T-cell (primary cell): Measurements from ENCODE around the gene PGAP3. TPM values are rescaled to one million over a fixed set of nuclear protein-coding genes. Genes with fewer than 3 reads are reported as not detected.

Experiments
- ATAC-seq, 4 experiments: fragments of 200-7000 bp in 3 of 4; fragments of 150-1000 bp in 1 of 4; cut with Tn5 transposase; replicated peaks in 1 of 4; 1 replicate in 3 of 4; 2 replicates in 1 of 4; pipeline ENCODE4 v1.10.0; 2021; ENCODE audit warnings: moderate library complexity in 3 of 4, mild to moderate bottlenecking in 2 of 4, moderate number of reproducible peaks in 1 of 4
- CTCF ChIA-PET, 2 donors: fragments of 300-600 bp; sonication (Branson Sonifier 250); formaldehyde crosslinking; loops; one replicate each; lab custom pipeline; 2022; ENCODE audit warnings: antibody characterized with exemption in 2 of 2; lab: Charles Lee
- POLR2A ChIA-PET, 2 donors: fragments of 300-600 bp; sonication (Branson Sonifier 250); formaldehyde crosslinking; loops; one replicate each; lab custom pipeline; 2022; ENCODE audit warnings: antibody characterized with exemption in 2 of 2; lab: Charles Lee
- DNase-seq, 35 experiments: peaks; one replicate each; pipeline versions ENCODE4 v3.0.0 to v3.0.0-alpha.2; 2013 to 2023
- H3K27ac ChIP-seq: one replicate; pipeline ENCODE4 v1.5.1; 2013; ENCODE audit warnings: low read length
- H3K27me3 ChIP-seq, 2 experiments: replicated peaks in 1 of 2; 1 replicate in 1 of 2; 2 replicates in 1 of 2; pipeline versions ENCODE4 v1.6.1 to v1.7.0; 2013; ENCODE audit warnings: low read length in 1 of 2, mixed read lengths in 1 of 2; ENCODE audit not compliant: control insufficient read depth in 2 of 2, insufficient read depth in 2 of 2; ENCODE audit errors: extremely low read depth in 1 of 2
- H3K36me3 ChIP-seq, 2 donors: 1 replicate in 1 of 2; 2 replicates in 1 of 2; pipeline versions ENCODE4 v1.6.1 to v1.7.0; 2013; ENCODE audit warnings: low read length in 1 of 2; ENCODE audit not compliant: control insufficient read depth in 2 of 2, insufficient read depth in 1 of 2; ENCODE audit errors: extremely low read depth in 1 of 2
- H3K4me1 ChIP-seq, 2 experiments: 1 replicate in 1 of 2; 2 replicates in 1 of 2; pipeline versions ENCODE4 v1.6.1 to v1.7.0; 2013; ENCODE audit warnings: low read length in 2 of 2, mixed read lengths in 1 of 2; ENCODE audit not compliant: insufficient read depth in 2 of 2, control insufficient read depth in 1 of 2; ENCODE audit errors: extremely low read depth in 1 of 2
- H3K4me3 ChIP-seq, 2 donors: 1 replicate in 1 of 2; 2 replicates in 1 of 2; pipeline versions ENCODE4 v1.5.1 to v1.7.0; 2013; ENCODE audit warnings: mild to moderate bottlenecking in 2 of 2, low read length in 1 of 2, moderate library complexity in 1 of 2; ENCODE audit not compliant: control insufficient read depth in 1 of 2; ENCODE audit errors: extremely low read depth in 1 of 2
- H3K9me3 ChIP-seq: 2 replicates; pipeline ENCODE4 v1.7.0; 2013
- H3K27ac Mint-ChIP-seq, 2 donors: one replicate each; pipeline ENCODE4 v1.8.0; 2020 to 2021; ENCODE audit warnings: mild to moderate bottlenecking in 2 of 2, mixed read lengths in 2 of 2
- H3K27me3 Mint-ChIP-seq, 2 donors: one replicate each; pipeline ENCODE4 v1.8.0; 2021 to 2022; ENCODE audit warnings: mixed read lengths in 2 of 2
- H3K36me3 Mint-ChIP-seq: one replicate; pipeline ENCODE4 v1.8.0; 2021; ENCODE audit warnings: mixed read lengths
- H3K4me1 Mint-ChIP-seq, 3 donors: one replicate each; pipeline ENCODE4 v1.8.0; 2020 to 2022; ENCODE audit warnings: mixed read lengths in 3 of 3, mild to moderate bottlenecking in 1 of 3
- H3K4me3 Mint-ChIP-seq, 3 donors: one replicate each; pipeline ENCODE4 v1.8.0; 2020 to 2022; ENCODE audit warnings: mild to moderate bottlenecking in 3 of 3, mixed read lengths in 3 of 3, moderate library complexity in 3 of 3
- H3K9me3 Mint-ChIP-seq, 3 donors: one replicate each; pipeline ENCODE4 v1.8.0; 2020 to 2022; ENCODE audit warnings: mixed read lengths in 3 of 3
- WGBS: methylation state at CpG from one replicate; pipeline ENCODE4 v1.1.5; 2013; ENCODE audit warnings: missing lambda C conversion rate; ENCODE audit not compliant: insufficient coverage; 5-methylcytosine and 5-hydroxymethylcytosine counted together
- total RNA-seq, 35 experiments: library from RNA in 6 of 35; stranded (reverse) in 6 of 35; fragments of 120-200 nt in 1 of 35; gene quantifications; one replicate each; pipeline versions ENCODE4 v1.2.1 to v1.2.4 and lab custom pipeline; 2013 to 2026

PGAP3 gene
- total RNA-seq, 5 donors from 2014 or later (not counting 1 experiment from before 2014, with no cell fraction given), result 27.9 to 34.3 (median 31.7) TPM

DNA sequence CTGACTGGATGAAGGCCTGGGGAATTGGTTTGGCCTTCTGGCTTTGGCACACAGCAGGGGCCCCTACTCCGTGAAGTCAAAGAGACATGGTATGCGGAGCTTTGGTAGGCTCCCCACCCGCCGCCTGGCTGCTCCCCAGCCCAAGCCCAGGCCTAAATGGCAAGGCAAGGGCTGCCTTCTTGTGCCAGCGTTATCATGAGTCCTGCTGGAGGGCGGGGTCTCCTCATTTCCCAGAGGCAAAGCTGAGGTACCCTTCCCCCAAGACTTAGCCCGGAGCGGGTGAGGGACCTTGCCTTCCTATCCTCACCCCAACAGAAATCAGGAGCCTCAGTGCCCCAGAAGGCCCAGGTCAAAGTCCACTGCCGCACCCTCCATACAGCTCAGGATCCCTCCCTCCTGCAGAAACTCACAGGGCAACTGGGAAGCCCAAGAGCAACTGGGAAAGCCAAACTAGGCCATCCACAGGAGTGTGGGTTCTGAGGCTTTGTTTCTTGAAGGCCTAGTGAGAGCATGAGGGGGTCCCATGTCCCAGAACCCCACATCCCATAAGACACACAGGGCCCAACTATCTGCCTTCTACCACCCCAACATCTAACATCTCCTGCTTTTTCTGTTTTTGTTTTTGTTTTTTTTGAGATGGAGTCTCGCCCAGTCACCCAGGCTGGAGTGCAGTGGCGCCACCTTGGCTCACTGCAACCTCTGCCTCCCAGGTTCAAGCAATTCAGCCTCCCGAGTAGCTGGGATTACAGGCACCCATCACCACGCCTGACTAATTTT is 9.3 kb downstream of the PGAP3 start:
- Histone ChIP-seq H3K27ac (peak overlapping the region; percentile 81), H3K36me3 (peaks cover 6 to 13% of the 10 kb centered on the region in 2 donors), H3K9me3 (no peaks in the 10 kb centered on the region), H3K4me3 (no peak overlapping the region), H3K4me1 (peaks cover 36 to 73% of the 10 kb centered on the region in 2 experiments), H3K27me3 (no peaks in the 10 kb centered on the region)
- Mint-ChIP-seq H3K4me1 (peaks cover 53 to 66% (median 59%) of the 10 kb centered on the region in 3 donors), H3K36me3 (peaks cover 10% of the 10 kb centered on the region), H3K27ac (peak overlapping the region; percentile 97 to 98), H3K9me3 (no peaks in the 10 kb centered on the region), H3K27me3 (no peaks in the 10 kb centered on the region), H3K4me3 (peak overlapping the region in 1 of 3 donors; percentile 60)
- DNase-seq, result no peak
- POLR2A ChIA-PET, result interaction anchor here in 1 of 2 donors (0.5 kb wide), 1 partner anchor 891 kb away, joined by 3 read pairs; no protein-coding TSS in a partner anchor
- WGBS, result 85% methylated on average over 10 of the region's 13 CpGs
- ATAC-seq, result no peak
- CTCF ChIA-PET, result interaction anchor here in 1 of 2 donors (1.0 to 1.3 kb wide), 2 partner anchors 10 to 24 kb away, joined by 3 read pairs; partner anchors contain the start of gene PGAP3

DNA sequence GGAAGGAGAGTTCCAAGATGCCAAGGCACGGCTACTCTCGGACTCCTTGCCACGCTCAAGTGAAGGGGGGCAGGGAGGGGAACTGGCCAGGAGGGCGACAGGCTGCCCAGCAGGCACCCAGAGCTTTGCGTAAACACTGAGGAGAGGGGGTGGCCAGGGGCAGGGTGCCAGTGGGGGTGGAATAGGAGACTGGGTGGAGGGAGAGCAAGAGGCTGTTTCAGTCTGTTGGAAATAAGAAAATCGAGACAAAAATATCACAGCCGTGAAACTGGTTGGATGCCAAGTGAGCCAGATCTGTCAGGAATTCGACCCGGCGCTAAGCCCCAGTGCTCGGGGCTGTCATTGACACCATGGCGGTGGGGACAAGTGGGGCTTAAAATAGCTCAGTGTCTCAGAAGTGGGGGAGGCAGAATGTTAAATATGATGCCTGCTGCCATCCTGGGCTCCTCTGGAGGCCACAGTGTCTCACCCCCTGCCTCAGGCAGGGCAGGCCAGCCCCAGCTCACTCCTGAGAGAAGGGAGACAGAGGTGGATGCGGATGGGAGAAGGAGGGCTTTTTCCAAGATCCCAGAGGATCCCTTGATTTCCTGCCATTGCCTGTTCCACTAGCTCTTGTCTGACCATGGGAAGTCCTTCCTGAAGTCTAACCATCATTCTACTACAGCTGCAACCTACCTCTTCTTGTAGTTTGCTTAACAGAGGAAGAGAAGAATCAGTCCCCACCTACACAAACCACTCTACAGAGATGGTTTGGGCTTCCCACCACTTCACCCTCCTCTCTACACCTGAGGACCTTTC is 10.1 kb downstream of the PGAP3 start:
- peak overlapping the region; percentile 81 for H3K27ac ChIP-seq
- peaks cover 2 to 8% of the 10 kb centered on the region in 2 donors for H3K36me3 ChIP-seq
- DNase-seq (no peak), ATAC-seq (no peak)
- H3K27ac Mint-ChIP-seq, result peak overlapping the region; percentile 97 to 98
- no peak overlapping the region for H3K4me3 ChIP-seq
- H3K9me3 Mint-ChIP-seq, result no peaks in the 10 kb centered on the region
- H3K27me3 ChIP-seq, result no peaks in the 10 kb centered on the region
- no peaks in the 10 kb centered on the region for H3K9me3 ChIP-seq
- ChIA-PET CTCF (interaction anchor here (0.6 to 1.3 kb wide), 3 partner anchors 23 to 943 kb away, joined by 3 to 5 read pairs (median 3); no protein-coding TSS in a partner anchor), POLR2A (interaction anchor here in 1 of 2 donors (0.6 kb wide), 1 partner anchor 1381 kb away, joined by 3 read pairs; no protein-coding TSS in a partner anchor)
- 91% methylated on average over 8 of the region's 13 CpGs for WGBS
- peaks cover 53 to 63% (median 59%) of the 10 kb centered on the region in 3 donors for H3K4me1 Mint-ChIP-seq
- peaks cover 36 to 73% of the 10 kb centered on the region in 2 experiments for H3K4me1 ChIP-seq
- no peaks in the 10 kb centered on the region for H3K27me3 Mint-ChIP-seq
- H3K36me3 Mint-ChIP-seq, result peaks cover 4% of the 10 kb centered on the region
- H3K4me3 Mint-ChIP-seq, result peak overlapping the region in 1 of 3 donors; percentile 60

DNA sequence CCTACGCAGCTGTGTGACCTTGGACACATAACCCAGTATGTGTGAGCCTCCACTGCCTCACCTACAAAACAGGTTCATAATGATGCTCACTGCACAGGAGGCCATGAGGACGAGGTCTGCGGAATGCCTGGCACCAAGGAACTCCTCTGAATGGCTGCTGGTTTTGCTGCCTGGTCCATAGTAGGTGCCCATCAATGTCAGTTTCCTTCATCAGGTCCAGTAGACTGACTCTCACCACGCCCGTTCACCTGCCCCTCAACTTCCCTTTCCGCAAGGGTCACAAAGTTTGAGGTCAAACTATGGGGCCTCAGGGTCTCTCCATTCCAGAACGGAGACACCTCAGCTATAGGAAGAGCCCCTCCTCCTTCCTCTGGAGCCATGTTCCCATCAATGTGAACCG is 10.8 kb downstream of the PGAP3 start:
- peaks cover 36 to 75% of the 10 kb centered on the region in 2 experiments for H3K4me1 ChIP-seq
- ATAC-seq (no peak), DNase-seq (no peak)
- no peak overlapping the region for H3K4me3 ChIP-seq
- peaks cover 53 to 66% (median 63%) of the 10 kb centered on the region in 3 donors for H3K4me1 Mint-ChIP-seq
- H3K9me3 ChIP-seq, result no peaks in the 10 kb centered on the region
- H3K4me3 Mint-ChIP-seq, result peak overlapping the region in 1 of 3 donors; percentile 38
- 82% methylated on average over 5 of the region's 8 CpGs for WGBS
- ChIA-PET CTCF (interaction anchor here (0.6 to 1.3 kb wide), 3 partner anchors 22 to 942 kb away, joined by 3 to 5 read pairs (median 3); no protein-coding TSS in a partner anchor), POLR2A (no interaction called here)
- peak overlapping the region; percentile 64 for H3K27ac ChIP-seq
- H3K27ac Mint-ChIP-seq, result peak overlapping the region; percentile 97 to 98
- H3K36me3 Mint-ChIP-seq, result no peaks in the 10 kb centered on the region
- no peaks in the 10 kb centered on the region for H3K27me3 Mint-ChIP-seq
- H3K27me3 ChIP-seq, result no peaks in the 10 kb centered on the region
- H3K9me3 Mint-ChIP-seq, result no peaks in the 10 kb centered on the region
- peaks cover 0 to 8% of the 10 kb centered on the region in 2 donors for H3K36me3 ChIP-seq

DNA sequence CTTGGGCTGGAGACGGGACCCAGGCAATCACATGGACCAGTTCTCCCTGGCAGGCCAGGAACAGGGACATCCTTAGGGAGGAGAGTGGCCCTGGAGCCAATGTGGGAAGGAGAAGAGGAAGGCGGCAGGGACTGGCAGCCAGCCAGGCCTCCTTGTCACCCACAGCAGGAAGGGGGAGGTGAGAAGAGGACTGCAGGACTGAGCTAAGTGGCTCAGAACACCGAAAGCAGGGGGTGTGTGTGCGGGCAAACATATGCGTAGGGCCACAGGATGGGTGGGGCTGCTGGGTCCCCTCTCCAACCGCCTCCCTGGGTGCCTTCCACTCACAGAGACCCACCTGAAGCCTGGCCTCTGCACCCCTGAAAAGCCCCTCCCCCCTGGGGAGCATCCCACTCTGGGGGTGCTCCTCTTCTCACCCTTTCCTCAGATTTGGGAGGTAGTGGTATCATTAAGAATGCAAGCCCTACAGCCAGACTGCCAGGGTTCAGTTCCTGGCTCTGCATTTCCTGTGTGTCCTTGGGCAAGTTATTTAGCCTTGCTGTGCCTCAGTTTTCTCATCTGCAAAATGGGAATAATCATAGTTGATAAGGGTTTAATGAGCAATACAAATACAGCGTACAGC is 11.5 kb downstream of the PGAP3 start:
- Histone ChIP-seq H3K27me3 (peaks cover 0 to 5% of the 10 kb centered on the region in 2 experiments), H3K4me3 (no peak overlapping the region), H3K36me3 (peaks cover 0 to 7% of the 10 kb centered on the region in 2 donors), H3K4me1 (peaks cover 36 to 78% of the 10 kb centered on the region in 2 experiments), H3K9me3 (no peaks in the 10 kb centered on the region), H3K27ac (peak overlapping the region; percentile 64)
- Mint-ChIP-seq H3K27ac (peak overlapping the region; percentile 97 to 98), H3K27me3 (peaks cover 0 to 2% of the 10 kb centered on the region in 2 donors), H3K4me3 (peak overlapping the region in 1 of 3 donors; percentile 44), H3K36me3 (no peaks in the 10 kb centered on the region), H3K9me3 (no peaks in the 10 kb centered on the region), H3K4me1 (peaks cover 58 to 69% (median 66%) of the 10 kb centered on the region in 3 donors)
- ChIA-PET CTCF (interaction anchor here in 1 of 2 donors (0.8 kb wide), 1 partner anchor 12 kb away, joined by 3 read pairs; the partner anchor contains the start of gene PGAP3), POLR2A (interaction anchor here in 1 of 2 donors (0.7 kb wide), 1 partner anchor 12 kb away, joined by 3 read pairs; the partner anchor contains the start of gene PGAP3)
- 11% methylated on average over 2 of the region's 7 CpGs for WGBS
- DNase-seq (peak in 33 of 35 experiments; percentile 33 to 77 (median 57)), ATAC-seq (peak; percentile 66 to 82 (median 74))

DNA sequence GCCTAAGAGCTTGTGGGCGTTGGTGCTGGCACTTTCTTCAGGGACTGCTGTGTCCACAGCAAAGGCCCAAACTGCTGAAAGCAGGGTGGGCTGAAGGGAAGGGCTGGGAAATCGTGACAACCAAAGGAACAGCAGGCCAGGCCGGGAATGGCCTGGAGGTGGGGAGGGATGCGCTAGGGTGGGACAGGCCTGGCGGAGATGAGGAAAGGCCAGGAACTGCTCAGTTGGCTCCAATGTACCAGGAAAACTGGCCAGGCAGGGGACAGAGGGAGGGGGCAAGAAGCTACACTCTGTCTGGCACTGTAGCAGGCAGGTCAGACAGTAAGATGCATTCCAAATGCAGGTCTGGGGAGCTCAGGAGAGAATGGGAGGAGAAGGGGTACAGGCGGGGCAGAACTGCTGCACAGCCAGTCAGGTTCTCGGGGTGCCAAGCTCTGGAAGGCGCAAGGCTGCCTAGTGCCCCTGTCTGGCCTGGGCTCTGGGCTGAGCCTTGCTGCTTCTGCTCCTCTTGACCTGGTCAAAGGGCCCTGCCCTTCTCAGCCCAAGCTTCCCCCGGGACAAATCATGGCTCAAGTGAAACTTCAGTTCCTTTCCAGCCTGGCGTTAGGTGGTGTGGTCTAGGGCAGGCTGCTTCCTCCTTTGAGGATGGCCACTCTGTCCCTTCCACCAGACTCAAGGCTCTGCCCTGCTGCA is 12.3 kb downstream of the PGAP3 start:
- CTCF ChIA-PET, result no interaction called here

More for the DNA sequence above, 12.3 kb downstream of the PGAP3 start:
- H3K9me3 ChIP-seq, result no peaks in the 10 kb centered on the region
- ATAC-seq (no peak), DNase-seq (no peak)
- Mint-ChIP-seq H3K9me3 (no peaks in the 10 kb centered on the region), H3K27ac (peak overlapping the region; percentile 97 to 98), H3K27me3 (peaks cover 0 to 2% of the 10 kb centered on the region in 2 donors), H3K4me3 (peak overlapping the region in 1 of 3 donors; percentile 44), H3K36me3 (no peaks in the 10 kb centered on the region), H3K4me1 (peaks cover 52 to 62% (median 59%) of the 10 kb centered on the region in 3 donors)
- H3K4me1 ChIP-seq, result peaks cover 35 to 70% of the 10 kb centered on the region in 2 experiments
- peak overlapping the region; percentile 64 for H3K27ac ChIP-seq
- no peaks in the 10 kb centered on the region for H3K36me3 ChIP-seq
- H3K27me3 ChIP-seq, result peaks cover 0 to 13% of the 10 kb centered on the region in 2 experiments
- POLR2A ChIA-PET, result interaction anchor here in 1 of 2 donors (0.7 kb wide), 1 partner anchor 13 kb away, joined by 3 read pairs; the partner anchor contains the start of gene PGAP3
- no peak overlapping the region for H3K4me3 ChIP-seq
- 100% methylated on average over 7 of the region's 10 CpGs for WGBS
